A673 (cell line): Measurements from ENCODE around the gene WDR87. TPM values are rescaled to one million over a fixed set of nuclear protein-coding genes. Genes with fewer than 3 reads are reported as not detected.

Source experiments
- BruUV-seq: library from RNA; stranded (reverse); fragments of 400-500 nt; replicated peaks from 2 replicates; lab custom pipeline; 2021; lab: Mats Ljungman, UMichigan
- CTCF ChIA-PET: fragments of 300-600 bp; sonication (Branson Sonifier 250); formaldehyde crosslinking; loops from one replicate; lab custom pipeline; 2022; ENCODE audit warnings: antibody characterized with exemption; lab: Charles Lee
- POLR2A ChIA-PET: fragments of 300-600 bp; sonication (Branson Sonifier 250); formaldehyde crosslinking; loops from one replicate; lab custom pipeline; 2022; ENCODE audit warnings: antibody characterized with exemption; ENCODE audit not compliant: low non-redundant PET; lab: Charles Lee
- DNase-seq: peaks from one replicate; pipeline ENCODE4 v3.0.0-alpha.2; 2015; ENCODE audit warnings: low spot score
- H3K27ac ChIP-seq: fragments of 200-600 bp; sonication (generic); 2 replicates; pipeline ENCODE4 v1.5.1; 2016; ENCODE audit warnings: mixed run types, low read depth, mild to moderate bottlenecking, mixed read lengths, antibody characterized with exemption, low read length; ENCODE audit not compliant: poor library complexity, severe bottlenecking
- H3K27me3 ChIP-seq: fragments of 200-600 bp; sonication (generic); replicated peaks from 2 replicates; pipeline ENCODE4 v1.6.1; 2017; ENCODE audit warnings: mixed run types, low read depth, mild to moderate bottlenecking, mixed read lengths, antibody characterized with exemption, low read length; ENCODE audit not compliant: insufficient read depth, poor library complexity
- H3K36me3 ChIP-seq: fragments of 200-600 bp; sonication (generic); 2 replicates; pipeline ENCODE4 v1.6.1; 2016; ENCODE audit warnings: mixed run types, mild to moderate bottlenecking, mixed read lengths, antibody characterized with exemption, low read length; ENCODE audit not compliant: insufficient read depth, poor library complexity, severe bottlenecking
- H3K4me1 ChIP-seq: fragments of 200-600 bp; sonication (generic); 2 replicates; pipeline ENCODE4 v1.6.1; 2017; ENCODE audit warnings: mixed run types, mild to moderate bottlenecking, mixed read lengths, antibody characterized with exemption, low read length; ENCODE audit not compliant: insufficient read depth, poor library complexity, severe bottlenecking
- H3K4me3 ChIP-seq: fragments of 200-600 bp; sonication (generic); 2 replicates; pipeline ENCODE4 v1.5.1; 2016; ENCODE audit warnings: low read depth, mixed run types, mild to moderate bottlenecking, mixed read lengths, low read length; ENCODE audit not compliant: poor library complexity, severe bottlenecking
- H3K9me3 ChIP-seq: fragments of 200-600 bp; sonication (generic); 2 replicates; pipeline ENCODE4 v1.6.1; 2016; ENCODE audit warnings: mixed run types, low read depth, mild to moderate bottlenecking, mixed read lengths, antibody characterized with exemption, low read length; ENCODE audit not compliant: poor library complexity, severe bottlenecking
- EZH2 ChIP-seq: fragments of 200-600 bp; sonication (generic); IDR thresholded peaks from 2 replicates; pipeline ENCODE4 v1.6.1; 2017; ENCODE audit warnings: borderline replicate concordance, low read depth, mild to moderate bottlenecking, mixed read lengths, antibody characterized with exemption, low read length; ENCODE audit not compliant: poor library complexity, severe bottlenecking
- intact Hi-C: fragments of 100-400 bp; cut with micrococcal nuclease; formaldehyde crosslinking; loops from one replicate; pipeline ENCODE4 v1.10.0; 2022; ENCODE audit not compliant: unreplicated experiment
- total RNA-seq: library from RNA; stranded (reverse); gene quantifications from 2 replicates; pipeline ENCODE4 v1.2.3, GENCODE V29; 2021
- TF ChIP-seq, protein P1 (sequence below): fragments of 300-800, 200-600 bp; sonication (generic); conservative IDR thresholded peaks from 2 replicates; pipeline ENCODE4 v1.5.1; 2017; ENCODE audit warnings: low read depth, mild to moderate bottlenecking, antibody characterized with exemption, low read length, moderate library complexity, mixed read lengths

The WDR87 gene
- total RNA-seq, 1 experiment from 2014 or later: not detected

GRCh38 chr19:37946132-37946531 is 39.7 kb upstream of the WDR87 start:
- no peak for TF ChIP-seq EZH2
- TF ChIP-seq, protein P1, sequence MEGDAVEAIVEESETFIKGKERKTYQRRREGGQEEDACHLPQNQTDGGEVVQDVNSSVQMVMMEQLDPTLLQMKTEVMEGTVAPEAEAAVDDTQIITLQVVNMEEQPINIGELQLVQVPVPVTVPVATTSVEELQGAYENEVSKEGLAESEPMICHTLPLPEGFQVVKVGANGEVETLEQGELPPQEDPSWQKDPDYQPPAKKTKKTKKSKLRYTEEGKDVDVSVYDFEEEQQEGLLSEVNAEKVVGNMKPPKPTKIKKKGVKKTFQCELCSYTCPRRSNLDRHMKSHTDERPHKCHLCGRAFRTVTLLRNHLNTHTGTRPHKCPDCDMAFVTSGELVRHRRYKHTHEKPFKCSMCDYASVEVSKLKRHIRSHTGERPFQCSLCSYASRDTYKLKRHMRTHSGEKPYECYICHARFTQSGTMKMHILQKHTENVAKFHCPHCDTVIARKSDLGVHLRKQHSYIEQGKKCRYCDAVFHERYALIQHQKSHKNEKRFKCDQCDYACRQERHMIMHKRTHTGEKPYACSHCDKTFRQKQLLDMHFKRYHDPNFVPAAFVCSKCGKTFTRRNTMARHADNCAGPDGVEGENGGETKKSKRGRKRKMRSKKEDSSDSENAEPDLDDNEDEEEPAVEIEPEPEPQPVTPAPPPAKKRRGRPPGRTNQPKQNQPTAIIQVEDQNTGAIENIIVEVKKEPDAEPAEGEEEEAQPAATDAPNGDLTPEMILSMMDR: no peak
- Histone ChIP-seq H3K27ac (no peak overlapping the region), H3K4me3 (no peak overlapping the region), H3K27me3 (no peaks in the 10 kb centered on the region), H3K36me3 (no peaks in the 10 kb centered on the region), H3K4me1 (no peaks in the 10 kb centered on the region), H3K9me3 (no peaks in the 10 kb centered on the region)
- ChIA-PET POLR2A (no interaction called here), CTCF (no interaction called here)
- BruUV-seq: no TSS peak
- no peak for DNase-seq
- intact Hi-C loops: no loop called here

GRCh38 chr19:37943480-37943879 is 37.1 kb upstream of the WDR87 start:
- Histone ChIP-seq H3K27me3 (no peaks in the 10 kb centered on the region), H3K4me1 (no peaks in the 10 kb centered on the region), H3K4me3 (no peak overlapping the region), H3K36me3 (no peaks in the 10 kb centered on the region), H3K9me3 (no peaks in the 10 kb centered on the region), H3K27ac (no peak overlapping the region)
- CTCF ChIA-PET: no interaction called here
- POLR2A ChIA-PET: no interaction called here
- no TSS peak for BruUV-seq
- TF ChIP-seq, protein P1: no peak
- TF ChIP-seq EZH2: no peak
- DNase-seq: no peak
- intact Hi-C loops: no loop called here

DNA sequence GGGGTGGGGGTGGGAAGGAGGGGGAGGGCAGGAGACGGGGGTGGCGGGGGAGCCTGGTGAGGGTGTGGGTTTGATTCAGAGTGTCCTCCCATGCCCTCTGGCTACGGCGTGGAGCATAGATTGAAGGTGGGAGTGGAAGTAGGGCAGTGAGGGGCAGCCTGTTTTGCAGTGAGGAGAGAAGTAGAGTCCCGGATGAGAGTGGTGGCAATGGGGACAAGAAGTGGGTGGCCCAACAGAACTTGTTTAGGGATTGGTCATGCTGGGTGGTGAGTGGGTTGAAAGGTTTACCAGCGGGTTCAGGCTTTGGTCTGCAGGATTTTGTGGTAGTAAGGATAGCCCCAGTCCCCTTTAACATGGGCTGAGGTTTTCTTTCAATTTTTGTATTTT is 36.1 kb upstream of the WDR87 start:
- Histone ChIP-seq H3K4me1 (no peaks in the 10 kb centered on the region), H3K36me3 (no peaks in the 10 kb centered on the region), H3K27ac (no peak overlapping the region), H3K27me3 (no peaks in the 10 kb centered on the region), H3K9me3 (no peaks in the 10 kb centered on the region), H3K4me3 (no peak overlapping the region)
- no TSS peak for BruUV-seq
- POLR2A ChIA-PET: no interaction called here
- no peak for DNase-seq
- CTCF ChIA-PET: no interaction called here
- TF ChIP-seq, protein P1: no peak
- no peak for TF ChIP-seq EZH2
- intact Hi-C loops: no loop called here
